Measurements from ENCODE around the gene SART1.

The SART1 gene, protein sequence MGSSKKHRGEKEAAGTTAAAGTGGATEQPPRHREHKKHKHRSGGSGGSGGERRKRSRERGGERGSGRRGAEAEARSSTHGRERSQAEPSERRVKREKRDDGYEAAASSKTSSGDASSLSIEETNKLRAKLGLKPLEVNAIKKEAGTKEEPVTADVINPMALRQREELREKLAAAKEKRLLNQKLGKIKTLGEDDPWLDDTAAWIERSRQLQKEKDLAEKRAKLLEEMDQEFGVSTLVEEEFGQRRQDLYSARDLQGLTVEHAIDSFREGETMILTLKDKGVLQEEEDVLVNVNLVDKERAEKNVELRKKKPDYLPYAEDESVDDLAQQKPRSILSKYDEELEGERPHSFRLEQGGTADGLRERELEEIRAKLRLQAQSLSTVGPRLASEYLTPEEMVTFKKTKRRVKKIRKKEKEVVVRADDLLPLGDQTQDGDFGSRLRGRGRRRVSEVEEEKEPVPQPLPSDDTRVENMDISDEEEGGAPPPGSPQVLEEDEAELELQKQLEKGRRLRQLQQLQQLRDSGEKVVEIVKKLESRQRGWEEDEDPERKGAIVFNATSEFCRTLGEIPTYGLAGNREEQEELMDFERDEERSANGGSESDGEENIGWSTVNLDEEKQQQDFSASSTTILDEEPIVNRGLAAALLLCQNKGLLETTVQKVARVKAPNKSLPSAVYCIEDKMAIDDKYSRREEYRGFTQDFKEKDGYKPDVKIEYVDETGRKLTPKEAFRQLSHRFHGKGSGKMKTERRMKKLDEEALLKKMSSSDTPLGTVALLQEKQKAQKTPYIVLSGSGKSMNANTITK

DNA sequence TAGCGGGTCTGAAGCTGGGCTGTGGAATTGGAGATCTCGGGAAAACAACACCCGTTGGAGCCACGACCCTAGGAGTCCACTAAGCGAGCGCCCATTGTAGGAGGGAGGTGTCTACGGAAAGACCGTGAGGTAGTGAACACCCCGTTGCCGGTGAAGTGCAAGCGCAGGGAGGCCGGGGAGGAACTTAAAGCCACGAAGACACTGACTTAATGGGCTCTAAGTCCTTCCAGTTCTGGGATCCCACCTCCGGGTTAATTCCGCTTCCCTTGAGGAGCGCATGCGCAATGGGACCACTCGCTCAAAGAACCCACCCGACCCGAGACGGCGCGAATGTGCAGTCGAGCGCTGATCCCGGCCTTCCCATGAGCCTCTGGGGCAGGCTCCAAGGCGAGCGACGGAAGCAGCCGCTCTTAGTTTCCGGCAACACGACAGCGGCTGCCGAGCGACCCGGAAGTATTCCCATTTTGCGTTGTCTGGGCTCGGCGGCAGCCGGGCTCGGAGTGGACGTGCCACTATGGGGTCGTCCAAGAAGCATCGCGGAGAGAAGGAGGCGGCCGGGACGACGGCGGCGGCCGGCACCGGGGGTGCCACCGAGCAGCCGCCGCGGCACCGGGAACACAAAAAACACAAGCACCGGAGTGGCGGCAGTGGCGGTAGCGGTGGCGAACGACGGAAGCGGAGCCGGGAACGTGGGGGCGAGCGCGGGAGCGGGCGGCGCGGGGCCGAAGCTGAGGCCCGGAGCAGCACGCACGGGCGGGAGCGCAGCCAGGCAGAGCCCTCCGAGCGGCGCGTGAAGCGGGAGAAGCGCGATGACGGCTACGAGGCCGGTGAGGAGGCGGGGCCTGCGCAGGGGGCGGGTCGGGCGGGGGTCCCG lies at the start of gene SART1:
SART1 (plus strand) TSS at position 468 of the 874 bp plus-strand sequence; CDS start at position 515, 47 bp downstream.
- DNase-seq: peak; percentile 82 to 89 (median 85)

DNA sequence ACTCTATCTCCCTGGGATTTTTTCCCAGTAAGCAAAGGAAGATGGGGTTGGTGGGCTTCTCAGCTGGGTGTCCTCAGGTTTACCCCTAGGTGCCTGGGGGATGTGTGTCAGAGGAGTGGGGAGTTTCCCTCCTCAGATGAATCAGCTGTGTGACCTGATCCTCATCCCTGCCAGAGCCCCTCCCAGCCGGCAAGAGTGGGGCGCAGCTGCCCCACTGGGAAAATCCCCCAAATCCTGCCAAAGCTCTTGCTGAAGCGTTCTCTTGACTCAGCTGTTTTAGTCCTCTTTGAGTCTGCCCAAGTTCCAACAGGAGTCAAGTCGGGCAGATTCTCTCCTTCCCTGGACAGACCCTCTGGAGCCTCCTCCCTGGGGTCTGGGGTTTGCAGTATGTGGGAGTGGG lies 48.7 kb upstream of the SART1 start:
- no peak for DNase-seq

DNA sequence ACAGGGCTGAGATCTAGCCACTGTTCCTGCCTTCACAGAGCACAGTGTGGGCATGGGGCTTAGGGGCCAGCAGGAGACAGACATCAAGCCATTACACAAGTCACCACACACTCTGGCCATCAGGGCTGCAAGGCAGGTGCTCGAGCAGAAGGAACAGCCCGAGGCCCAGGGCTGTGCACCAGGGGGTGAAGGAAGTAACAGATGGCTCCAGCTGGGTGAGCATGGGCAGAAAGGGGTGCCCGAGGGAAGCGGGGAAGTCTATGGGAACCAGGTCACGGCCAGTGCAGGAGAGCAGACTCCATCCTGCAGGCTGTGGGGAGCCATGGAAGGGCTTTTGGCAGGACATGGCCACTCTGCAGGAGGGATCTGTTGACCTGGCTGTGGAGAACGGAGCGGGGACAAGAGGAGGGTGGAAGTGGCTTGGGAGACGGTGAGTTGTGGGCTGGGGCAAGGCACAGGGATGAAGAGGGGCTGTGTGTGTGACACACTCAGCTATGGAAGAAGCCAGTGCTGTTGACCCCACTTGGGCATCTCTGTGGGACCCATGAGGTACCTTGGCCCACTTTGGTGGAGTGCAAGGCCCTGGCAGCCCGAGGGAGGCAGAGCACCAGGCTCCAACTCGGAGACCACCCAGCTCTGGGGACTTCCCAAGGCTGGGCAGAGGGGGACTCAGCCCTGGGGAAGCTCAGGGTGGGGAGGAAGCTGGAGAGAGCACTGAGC lies 46.3 kb upstream of the SART1 start:
- no peak for DNase-seq

DNA sequence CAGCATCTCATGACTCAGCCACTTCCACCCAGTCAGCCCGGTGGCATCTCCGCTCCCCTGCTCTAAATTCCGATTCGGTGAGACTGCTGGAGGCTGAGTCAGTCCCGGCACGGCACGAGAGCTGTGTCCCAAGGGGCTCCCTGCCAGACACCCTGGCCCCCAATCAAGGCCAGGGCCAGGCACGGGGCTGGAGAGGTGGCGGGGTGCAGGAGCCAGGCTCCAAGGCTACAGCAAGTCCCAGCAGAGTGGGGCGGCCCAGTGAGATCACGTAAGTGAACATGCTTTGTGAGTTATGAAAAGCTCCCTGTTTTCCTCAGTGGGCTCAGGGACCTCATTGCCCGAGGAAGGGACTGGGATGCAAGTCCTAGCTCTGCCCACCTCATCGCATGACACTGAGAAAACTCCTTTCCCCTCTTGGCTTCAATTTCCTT lies 45.7 kb upstream of the SART1 start:
- no peak for DNase-seq

DNA sequence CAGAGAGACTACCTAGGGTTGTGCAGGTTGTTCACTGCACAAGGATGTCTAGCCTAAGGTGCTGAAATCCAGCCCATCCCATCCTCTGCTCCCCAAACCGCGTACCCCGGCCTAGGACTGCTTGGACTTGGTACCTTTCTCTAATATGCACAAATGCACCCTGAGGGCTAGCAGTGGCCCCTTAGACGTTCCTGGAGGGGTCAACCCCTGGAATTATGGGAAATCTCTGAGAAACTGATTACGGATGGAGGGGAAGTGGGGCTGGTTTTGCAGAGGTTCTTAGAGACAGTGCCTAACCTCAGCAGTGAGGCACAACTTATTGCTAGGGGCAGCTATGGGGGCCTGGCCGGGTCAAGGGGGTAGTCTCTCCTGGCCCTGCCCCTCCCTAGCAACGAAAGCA lies 45.1 kb upstream of the SART1 start:
- no peak for DNase-seq

DNA sequence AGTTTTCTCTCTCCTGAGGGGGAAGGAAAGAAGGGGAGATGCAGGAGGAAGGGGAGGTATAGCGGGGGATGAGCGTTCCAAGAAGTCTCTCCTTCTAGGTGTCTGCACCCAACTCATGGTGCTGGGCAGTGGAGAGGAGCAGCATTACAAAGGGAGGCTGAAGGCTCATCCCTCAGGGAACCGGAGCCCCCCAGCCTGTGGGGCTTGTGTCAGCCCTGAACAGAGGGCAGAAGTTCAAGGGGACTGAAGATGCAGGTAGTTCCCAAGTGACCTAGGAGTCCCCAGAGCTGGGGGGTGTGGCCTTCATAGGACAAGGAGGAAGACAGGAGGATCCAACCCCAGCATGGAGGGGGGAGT lies 44.5 kb upstream of the SART1 start:
- DNase-seq: no peak

DNA sequence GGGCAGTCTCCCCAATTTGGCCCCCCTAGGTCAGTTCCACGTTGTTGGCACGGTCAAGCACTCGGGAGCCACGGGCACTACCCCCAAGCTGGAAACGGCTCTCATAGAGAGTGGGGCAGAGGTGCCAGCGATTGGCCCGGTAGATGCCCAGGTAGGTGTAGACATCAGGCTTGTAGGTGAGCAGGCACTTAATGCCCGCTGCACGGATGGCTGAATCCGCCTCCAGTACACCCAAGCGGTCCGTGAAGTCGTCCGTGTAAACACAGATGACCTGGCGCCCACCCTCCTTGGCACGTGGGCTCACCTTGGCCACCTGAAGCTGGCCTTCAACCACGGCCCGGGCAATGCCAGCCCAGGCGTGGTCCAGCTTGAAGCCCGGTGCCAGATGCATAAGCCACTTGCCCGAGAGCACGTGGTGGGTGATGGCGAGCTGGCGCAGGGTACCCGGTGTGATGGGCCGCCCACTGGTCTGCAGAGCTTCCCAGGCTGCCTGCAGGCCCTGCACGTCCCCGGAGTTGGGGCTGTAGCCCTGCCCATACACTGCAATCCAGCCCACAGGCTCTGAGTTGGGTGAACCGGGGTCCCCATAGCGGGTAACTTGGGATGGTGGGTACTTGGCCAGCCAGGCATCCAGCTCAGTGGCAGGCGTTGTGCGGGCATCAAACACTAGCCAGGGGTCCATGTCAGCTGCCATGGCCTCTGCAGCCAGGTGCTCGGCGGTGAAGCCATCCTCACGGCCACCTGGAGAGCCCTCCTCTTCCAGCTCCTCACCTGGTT lies 43.9 kb upstream of the SART1 start:
- DNase-seq: no peak

DNA sequence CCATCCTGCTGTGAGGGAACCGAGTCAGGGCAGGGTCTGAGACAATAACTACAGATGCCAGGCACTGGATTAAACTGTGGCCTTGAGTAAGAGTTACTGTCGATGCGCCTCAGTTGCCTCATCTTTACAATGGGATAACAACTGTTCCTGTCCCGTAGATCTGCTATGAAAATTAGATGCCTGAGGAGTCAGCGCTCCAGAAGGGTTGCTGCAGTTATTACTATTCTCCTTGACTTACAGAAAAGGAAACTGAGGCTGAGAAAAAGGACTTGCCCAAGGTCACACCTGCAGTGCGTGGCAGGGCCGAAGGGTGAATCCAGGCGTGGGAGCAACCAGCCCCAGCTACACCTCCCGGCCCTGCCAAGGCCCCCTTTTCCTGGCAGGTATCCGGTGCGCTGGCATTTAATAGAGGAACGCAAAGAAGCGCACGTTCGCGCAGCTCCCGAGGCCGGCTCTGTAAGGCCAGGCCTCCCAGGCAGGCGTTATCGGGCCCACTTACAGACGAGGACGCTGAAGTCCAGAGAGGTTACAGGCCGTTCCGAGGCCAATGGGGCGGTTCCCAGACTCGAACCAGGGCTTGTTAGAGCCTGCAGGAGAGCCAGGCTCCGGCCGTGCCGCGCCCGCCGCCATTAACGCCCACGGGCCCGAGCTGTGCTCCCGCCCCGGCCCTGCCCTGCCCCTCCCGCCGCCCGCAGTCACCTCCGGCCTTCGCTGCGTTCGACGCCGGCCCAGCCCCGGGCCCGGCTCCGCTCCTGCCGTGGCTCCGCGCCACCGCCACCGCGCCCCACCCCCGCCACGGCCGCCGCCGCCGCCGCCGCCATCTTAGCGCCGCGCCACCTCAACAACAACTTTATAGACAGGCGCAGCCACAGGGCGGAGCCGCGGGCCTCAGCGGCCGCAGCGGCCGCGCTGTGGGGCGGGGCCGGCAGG lies 43.1 kb upstream of the SART1 start, which contains the start of gene C11orf68:
C11orf68 (minus strand) TSS at position 852 of the 930 bp plus-strand sequence; CDS start at position 821, 31 bp downstream.
- DNase-seq: peak in 2 of 4 experiments; percentile 32 to 58

DNA sequence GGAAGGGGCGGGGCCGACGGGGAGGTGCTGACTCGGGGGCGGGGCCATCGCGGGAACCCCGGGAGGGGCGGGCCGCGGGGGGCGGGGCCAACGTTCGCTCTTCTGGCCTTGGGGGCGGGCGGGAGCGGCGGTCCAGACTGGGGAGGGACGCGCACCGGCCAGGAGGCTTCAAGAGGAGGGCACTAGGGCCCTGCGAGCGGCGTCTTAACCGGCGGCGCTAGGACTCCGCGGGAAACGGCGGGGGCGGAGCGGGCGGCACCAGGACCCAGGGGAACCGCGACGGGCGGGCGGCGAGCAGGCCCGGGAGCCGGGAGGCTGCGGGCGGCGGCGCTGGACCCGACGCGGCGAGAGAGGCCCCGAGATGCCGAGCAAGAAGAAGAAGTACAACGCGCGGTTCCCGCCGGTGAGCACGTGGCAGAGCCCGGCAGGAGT lies 42.4 kb upstream of the SART1 start, which contains the start of gene DRAP1:
DRAP1 (plus strand) TSS at position 286 of the 432 bp plus-strand sequence; CDS start at position 362, 76 bp downstream.
- DNase-seq: peak; percentile 97 to 99 (median 98)

DNA sequence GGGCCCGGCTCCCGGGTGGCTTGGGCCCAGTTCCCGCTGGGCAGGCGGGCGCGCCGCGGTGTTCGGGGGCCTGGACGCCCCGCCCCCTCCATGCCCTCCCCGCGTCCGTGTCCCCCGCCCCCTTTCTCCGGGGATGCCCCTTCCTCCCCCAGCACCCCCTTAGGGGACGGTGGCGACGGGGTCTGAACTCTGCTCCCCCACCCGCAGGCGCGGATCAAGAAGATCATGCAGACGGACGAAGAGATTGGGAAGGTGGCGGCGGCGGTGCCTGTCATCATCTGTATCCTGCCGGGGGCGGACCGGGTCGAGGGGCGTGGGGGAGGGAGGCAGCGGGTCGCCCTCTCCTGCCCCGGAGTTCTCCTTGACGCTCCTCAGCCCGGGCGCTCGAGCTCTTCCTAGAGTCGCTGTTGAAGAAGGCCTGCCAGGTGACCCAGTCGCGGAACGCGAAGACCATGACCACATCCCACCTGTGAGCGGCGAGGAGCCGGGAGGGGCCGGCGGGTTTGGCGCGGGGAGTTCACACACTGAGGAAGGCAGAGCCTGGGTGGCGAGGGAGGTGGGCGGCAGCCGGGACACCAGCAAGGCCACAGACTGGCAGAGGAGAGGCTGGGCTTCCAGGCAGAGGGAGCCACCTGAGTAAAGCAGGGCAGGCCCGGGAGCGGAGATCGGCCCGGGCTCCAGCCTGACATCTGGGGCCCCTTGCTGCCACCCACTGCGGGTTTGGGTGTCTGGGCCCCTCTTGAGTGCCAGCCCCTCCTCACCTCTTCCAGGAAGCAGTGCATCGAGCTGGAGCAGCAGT lies 41.8 kb upstream of the SART1 start:
- DNase-seq: peak in 3 of 4 experiments; percentile 56 to 70 (median 61)

DNA sequence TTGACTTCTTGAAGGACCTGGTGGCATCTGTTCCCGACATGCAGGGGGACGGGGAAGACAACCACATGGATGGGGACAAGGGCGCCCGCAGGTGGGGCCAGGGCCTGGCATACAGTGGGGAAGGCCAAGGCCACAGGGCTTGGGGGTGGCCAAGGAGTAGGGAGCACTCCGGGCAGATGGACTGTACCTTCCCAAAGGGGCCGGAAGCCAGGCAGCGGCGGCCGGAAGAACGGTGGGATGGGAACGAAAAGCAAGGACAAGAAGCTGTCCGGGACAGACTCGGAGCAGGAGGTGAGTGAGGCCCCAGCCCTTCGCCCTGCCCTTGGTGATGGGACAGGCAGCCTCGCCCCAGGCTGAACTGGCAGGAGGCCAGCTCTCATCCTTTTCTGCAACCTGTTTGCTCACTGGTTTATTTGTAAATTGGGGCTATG lies 41.1 kb upstream of the SART1 start:
- no peak for DNase-seq

DNA sequence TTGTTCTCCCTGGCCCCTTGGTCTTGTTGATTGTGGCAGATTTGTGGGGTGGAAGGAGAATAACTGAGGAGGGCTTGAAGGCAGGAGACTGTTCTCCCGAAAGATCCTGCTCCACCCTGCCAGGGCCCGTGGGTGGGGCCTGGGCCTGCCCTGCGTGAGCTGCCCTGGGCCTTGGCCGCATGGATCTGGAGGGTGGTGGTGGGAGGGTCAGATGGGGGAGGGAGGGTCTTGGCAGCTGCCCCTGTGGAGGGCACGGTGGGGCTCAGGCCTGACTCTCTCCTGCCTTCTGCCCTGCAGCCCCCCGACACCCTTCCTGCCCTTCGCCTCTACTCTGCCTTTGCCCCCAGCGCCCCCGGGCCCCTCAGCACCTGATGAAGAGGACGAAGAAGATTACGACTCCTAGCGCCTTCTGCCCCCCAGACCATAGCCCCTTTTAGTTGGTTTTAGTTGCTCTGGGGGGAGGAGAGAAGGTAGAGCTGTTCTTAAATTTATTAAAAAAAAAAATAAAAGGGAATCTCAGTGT lies 40.4 kb upstream of the SART1 start:
- DNase-seq: no peak

DNA sequence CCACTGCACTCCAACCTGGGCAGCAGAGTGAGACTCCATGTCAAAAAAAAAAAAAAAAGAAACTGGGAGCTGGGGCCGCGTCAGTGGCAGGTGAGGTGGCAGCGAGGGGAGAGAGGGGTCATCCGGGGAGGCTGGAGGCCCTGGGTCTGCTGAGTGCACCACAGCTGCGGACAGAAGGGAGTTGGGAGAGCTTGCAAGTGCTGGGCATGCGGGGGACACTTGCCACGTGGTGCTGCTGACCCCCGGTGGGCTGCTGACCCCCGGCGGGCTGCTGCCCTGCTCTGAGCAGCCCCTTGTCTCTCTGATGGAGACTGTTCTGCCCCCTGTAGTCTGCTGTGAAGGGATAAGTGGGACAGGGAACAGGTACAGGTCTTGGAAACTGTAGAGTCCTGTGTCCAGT lies 39.7 kb upstream of the SART1 start:
- DNase-seq: no peak

DNA sequence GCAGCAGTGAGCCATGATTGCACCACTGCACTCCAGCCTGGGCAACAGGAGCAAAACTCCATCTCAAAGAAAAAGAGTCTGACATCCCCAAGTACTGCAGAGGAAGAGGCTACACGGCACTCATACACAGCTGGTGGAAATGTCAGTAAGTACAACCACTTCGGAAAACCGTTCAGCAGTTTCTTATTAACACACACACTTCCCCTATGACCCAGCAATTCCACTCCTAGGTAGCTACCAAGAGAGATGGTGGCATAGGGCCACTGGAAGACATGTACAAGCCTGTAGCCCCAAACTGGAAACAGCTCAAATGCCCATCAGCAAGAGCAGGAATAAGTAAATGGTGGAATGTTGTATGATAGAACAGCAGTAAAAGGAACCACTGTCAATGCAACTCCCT lies 39.0 kb upstream of the SART1 start:
- no peak for DNase-seq

DNA sequence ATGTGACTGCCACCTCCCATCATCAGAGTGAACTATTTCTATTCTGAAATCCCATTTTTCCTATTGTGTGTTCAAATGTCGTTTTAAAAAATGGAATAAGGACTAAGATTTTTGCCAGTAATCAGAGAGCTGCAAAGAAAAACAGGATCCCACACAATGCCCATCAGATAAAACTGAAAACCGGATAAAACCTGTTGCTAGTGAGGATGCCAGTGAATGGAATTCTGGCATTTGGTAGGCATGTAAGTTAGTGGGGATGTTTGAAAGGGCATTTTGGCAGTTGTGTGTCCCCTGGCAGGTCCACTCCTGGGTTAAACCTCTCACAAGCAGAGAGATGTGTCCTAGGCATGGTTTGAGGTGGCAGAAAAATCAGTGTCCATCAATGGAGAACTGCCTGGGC lies 36.1 kb upstream of the SART1 start:
- DNase-seq: no peak

DNA sequence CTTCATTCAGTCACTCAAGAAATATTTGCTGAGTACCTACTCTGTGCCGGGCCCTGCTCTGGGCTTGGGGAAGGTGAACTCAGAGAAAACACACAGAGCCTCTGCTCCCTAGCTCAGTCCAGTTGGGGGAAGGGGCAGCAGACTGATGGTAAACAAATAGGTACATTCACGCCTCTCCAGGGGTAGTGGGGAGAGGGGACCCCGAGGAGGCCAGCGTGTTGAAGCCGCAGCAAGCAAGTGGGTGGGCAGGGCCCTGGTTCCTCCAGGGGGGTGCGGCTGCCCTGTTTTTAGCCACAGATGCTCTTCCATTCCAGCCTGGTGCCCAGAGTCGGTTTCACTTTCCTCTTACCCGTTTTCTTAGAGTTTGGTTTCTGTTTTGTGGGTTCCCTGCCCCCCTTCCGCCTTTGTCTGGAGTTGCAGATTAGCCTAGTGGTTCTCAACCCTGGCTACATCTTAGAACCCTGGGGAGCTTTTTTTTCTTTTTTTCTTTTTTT lies 33.6 kb upstream of the SART1 start:
- DNase-seq: peak in 3 of 4 experiments; percentile 18 to 67 (median 46)

DNA sequence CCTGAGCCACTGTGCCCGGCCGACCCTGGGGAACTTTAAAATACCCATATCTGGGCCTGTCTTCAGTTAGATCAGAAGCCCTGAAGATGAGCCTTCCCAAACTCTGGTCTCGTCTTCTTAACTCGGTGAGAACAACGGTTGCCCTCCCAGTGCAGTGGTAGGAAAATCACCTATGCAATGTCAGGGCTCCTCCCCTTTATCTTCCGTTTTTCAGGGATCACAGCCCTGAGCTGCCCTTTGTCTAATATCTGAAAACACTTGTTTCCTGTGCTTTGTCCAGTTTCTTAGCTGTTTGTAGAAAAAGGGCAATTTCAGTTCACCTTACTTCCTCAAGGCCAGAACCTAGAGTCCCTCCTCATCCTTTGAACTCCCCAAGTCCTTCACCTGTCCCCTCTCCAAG lies 32.9 kb upstream of the SART1 start:
- no peak for DNase-seq

DNA sequence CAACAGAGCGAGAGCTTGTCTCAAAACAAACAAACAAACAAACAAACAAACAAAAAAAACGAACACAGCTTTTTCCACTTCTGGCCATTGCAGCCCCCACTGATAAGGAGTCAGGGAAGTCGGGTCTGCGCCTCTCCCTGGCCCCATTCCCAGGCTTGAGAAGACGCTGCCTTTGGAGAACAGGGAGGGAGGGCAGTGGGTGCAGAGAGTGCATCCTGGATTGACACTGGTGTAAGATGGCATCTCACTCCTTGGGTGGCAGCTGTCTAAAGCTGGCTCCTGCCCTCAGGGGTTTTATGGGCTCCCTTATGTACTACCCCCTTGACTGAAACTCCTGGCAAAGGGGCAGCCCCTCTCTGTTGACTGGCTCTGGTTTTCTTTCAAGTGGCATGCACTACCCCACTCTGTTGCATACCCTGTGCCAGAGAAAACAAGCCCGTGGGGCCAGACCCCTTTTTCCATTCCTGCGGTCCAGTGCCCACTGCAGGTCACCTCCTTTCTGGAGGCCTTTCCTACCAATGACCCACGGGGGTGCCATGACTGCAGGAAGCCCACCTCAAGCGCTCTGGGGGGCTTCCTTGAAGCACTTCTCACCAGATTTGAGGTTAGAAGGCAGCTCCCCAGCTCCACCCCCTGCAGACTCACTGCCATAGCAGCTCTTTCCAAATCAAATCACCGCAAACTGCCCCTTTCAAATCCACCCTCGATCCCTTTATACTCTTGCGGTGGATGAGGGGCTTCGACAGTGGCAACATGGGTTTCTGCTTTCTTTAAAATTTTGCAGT lies 29.6 kb upstream of the SART1 start:
- no peak for DNase-seq

All from activated naive CD4-positive, alpha-beta T cell (primary cell).